ENCODE results near the gene ADD1. TPM values are rescaled to one million over a fixed set of nuclear protein-coding genes. Genes with fewer than 3 reads are reported as not detected.
"Not testable (repeated sequence)": the region's sequence is repeated elsewhere in the genome, so short reads cannot be mapped to it uniquely, and the experiment has no call there.

Gene ADD1
- total and polyA plus RNA-seq, 7 donors, result 124 to 224 (median 176) TPM

DNA sequence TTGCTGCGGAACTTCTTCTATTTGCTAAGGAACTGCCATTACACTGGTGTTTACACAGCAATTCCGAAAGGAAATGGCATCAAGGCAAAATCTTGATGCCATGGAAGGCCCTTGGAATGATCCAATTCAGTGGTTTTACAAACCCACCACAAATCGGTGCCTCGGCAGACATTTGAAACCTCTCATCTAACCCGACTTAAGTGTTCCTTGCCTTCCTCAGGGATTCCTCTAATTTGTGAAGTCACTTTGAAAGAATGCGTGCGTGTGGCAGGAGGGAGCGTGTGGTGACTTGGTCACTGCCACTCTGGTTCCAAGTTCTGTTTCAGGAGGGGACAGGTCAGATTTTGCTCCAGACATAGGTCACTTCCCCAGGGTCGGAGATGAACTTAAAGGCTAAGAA lies 114.8 kb downstream of the ADD1 start:
- Histone ChIP-seq H3K9me3 (no peaks in the 10 kb centered on the region), H3K27ac (peak overlapping the region; percentile 25), H3K4me1 (peaks cover 29% of the 10 kb centered on the region), H3K36me3 (ENCODE audit: insufficient read depth in 1 of 2, low read depth in 1 of 2) (peaks cover 9 to 42% of the 10 kb centered on the region in 2 donors), H3K27me3 (ENCODE audit: insufficient read depth in 3 of 3, low read length in 2 of 3) (peaks cover 0 to 1% (median 0%) of the 10 kb centered on the region in 3 donors), H3K4me3 (peak overlapping the region; percentile 3)
- DNase-seq, result no peak
- TF ChIP-seq, protein P1, sequence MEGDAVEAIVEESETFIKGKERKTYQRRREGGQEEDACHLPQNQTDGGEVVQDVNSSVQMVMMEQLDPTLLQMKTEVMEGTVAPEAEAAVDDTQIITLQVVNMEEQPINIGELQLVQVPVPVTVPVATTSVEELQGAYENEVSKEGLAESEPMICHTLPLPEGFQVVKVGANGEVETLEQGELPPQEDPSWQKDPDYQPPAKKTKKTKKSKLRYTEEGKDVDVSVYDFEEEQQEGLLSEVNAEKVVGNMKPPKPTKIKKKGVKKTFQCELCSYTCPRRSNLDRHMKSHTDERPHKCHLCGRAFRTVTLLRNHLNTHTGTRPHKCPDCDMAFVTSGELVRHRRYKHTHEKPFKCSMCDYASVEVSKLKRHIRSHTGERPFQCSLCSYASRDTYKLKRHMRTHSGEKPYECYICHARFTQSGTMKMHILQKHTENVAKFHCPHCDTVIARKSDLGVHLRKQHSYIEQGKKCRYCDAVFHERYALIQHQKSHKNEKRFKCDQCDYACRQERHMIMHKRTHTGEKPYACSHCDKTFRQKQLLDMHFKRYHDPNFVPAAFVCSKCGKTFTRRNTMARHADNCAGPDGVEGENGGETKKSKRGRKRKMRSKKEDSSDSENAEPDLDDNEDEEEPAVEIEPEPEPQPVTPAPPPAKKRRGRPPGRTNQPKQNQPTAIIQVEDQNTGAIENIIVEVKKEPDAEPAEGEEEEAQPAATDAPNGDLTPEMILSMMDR (IDR thresholded peaks at IDR 0.05), result no peak
- ATAC-seq, result peak in 1 of 4 donors; percentile 21
- intact Hi-C loops (cut with DNase I), result no loop called here
- 29 to 43% (median 29%) methylated on average over 9 of the region's 9 CpGs for WGBS, 3 donors

DNA sequence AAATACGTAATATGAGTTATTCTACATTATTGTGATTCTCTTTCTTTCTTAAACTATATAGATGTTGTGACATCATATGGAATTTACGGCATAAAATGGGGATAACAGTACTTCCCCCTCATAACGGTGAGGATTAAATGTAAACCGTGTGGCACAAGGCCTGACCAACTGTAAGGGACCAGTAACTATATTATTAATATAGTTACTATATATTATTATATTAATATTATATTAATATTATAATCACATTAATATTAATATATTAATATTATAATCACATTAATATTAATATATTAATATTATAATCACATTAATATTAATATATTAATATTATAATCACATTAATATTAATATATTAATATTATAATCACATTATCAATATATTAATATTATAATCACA lies 116.8 kb downstream of the ADD1 start:
- Histone ChIP-seq H3K36me3 (ENCODE audit: insufficient read depth in 1 of 2, low read depth in 1 of 2) (peaks cover 7 to 31% of the 10 kb centered on the region in 2 donors), H3K4me1 (peaks cover 35% of the 10 kb centered on the region)
- H3K9me3 ChIP-seq; ATAC-seq; intact Hi-C loops (cut with DNase I); H3K27ac ChIP-seq; DNase-seq; H3K27me3 ChIP-seq (ENCODE audit: insufficient read depth in 3 of 3, low read length in 2 of 3); H3K4me3 ChIP-seq: not testable (repeated sequence)
- 89 to 94% (median 89%) methylated on average over 4 of the region's 4 CpGs for WGBS, 3 donors

DNA sequence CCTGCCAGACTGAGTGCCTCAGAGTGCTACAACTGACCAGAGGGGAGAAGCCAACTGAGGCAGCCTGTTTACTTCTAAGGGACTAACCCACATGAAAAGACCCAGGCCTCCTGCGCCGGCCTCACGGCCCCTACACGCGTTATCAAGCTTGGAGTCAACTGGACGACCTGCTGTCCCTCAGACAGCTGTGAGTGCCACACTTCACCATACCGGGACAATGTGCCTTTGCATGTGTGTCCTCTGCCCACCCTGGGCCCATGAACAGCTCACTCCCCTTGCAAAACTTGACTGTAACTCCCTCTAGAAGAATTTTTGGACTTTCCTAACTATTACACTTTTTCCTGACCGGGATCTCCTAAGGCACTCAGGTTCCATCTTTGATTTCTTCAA lies 117.8 kb downstream of the ADD1 start:
- ATAC-seq, result no peak
- Histone ChIP-seq H3K27me3 (ENCODE audit: insufficient read depth in 3 of 3, low read length in 2 of 3) (peaks cover 0 to 1% (median 0%) of the 10 kb centered on the region in 3 donors), H3K4me3 (peak overlapping the region; percentile 96), H3K9me3 (no peaks in the 10 kb centered on the region), H3K4me1 (peaks cover 35% of the 10 kb centered on the region), H3K27ac (peak overlapping the region; percentile 98), H3K36me3 (ENCODE audit: insufficient read depth in 1 of 2, low read depth in 1 of 2) (peaks cover 2 to 26% of the 10 kb centered on the region in 2 donors)
- TF ChIP-seq, protein P1 (IDR thresholded peaks at IDR 0.05), result no peak
- no peak for DNase-seq
- intact Hi-C loops (cut with DNase I), result no loop called here
- WGBS, 3 donors, result 45 to 57% (median 54%) methylated on average over 8 of the region's 8 CpGs

DNA sequence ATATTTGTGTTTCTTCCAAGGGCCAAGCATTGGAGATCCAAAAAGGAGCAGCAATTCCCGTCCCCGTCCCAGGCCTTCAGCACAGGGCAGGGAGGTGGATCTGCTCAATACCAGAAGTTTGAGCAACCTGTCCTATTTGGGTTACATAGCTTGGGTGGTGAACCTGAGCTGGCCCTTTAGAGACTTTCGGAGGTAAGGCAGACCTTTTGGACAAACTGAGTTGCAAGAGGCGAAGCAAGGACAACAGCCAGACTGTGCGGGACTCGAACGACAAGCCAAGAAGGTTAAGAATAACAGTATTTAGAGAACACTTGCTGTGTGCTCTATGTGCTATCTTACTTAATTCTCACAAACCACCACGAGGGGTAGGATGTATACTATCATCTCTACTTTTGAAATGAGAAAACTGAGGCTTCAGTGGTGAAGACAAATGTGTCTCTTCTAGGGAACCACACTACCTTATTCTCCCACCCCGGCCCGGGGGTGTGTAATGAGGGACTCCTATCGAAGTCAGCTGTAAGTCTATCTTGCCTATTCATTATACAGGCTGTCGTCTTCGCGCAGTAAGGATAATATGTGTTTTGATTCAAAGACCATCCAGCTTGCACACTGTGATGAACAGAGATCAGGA lies 118.3 kb downstream of the ADD1 start:
- intact Hi-C loops (cut with DNase I), result loop anchor here in 1 of 2 donors (2.0 kb wide), 1 partner anchor 27 kb away; no protein-coding TSS in a partner anchor
- H3K4me3 ChIP-seq, result peak overlapping the region; percentile 96
- TF ChIP-seq, protein P1 (IDR thresholded peaks at IDR 0.05), result no peak
- H3K36me3 ChIP-seq (ENCODE audit: insufficient read depth in 1 of 2, low read depth in 1 of 2), result peaks cover 2 to 21% of the 10 kb centered on the region in 2 donors
- 28 to 38% (median 29%) methylated on average over 14 of the region's 14 CpGs for WGBS, 3 donors
- ATAC-seq (no peak), DNase-seq (no peak)
- peak overlapping the region; percentile 98 for H3K27ac ChIP-seq
- H3K27me3 ChIP-seq (ENCODE audit: insufficient read depth in 3 of 3, low read length in 2 of 3), result peaks cover 0 to 1% (median 0%) of the 10 kb centered on the region in 3 donors
- no peaks in the 10 kb centered on the region for H3K9me3 ChIP-seq
- peaks cover 35% of the 10 kb centered on the region for H3K4me1 ChIP-seq

DNA sequence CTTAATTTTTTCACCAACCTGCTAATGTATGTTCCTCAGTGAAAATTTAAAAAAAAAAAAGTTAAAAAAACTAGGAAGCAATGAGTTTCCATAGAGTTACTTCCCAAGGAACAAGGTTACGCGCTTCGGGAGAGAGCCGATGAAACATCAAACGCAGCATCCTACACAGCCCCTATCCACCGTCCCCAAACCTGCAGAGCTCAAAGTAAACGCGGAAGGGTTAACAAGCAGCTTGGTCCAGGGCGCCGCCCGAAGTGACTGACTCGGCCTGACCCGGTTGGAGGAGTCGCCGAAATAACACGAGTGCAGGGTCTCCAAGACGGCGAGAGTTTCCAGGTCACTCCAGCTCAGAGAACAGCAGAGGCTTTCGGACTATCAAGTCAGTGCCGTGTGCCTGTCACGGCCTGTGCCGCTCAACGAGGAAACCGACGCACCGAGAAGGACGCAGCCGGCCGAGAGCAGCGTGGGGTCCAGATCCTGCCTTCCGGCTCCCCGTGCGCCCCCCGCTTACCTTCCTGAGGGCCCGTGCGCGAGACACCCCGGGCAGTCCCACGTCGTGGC lies 119.0 kb downstream of the ADD1 start:
- intact Hi-C loops (cut with DNase I), result loop anchor here in 1 of 2 donors (2.0 kb wide), 1 partner anchor 28 kb away; no protein-coding TSS in a partner anchor
- ATAC-seq, result peak; percentile 30 to 49 (median 39)
- Histone ChIP-seq H3K9me3 (no peaks in the 10 kb centered on the region), H3K27ac (peak overlapping the region; percentile 98), H3K27me3 (ENCODE audit: insufficient read depth in 3 of 3, low read length in 2 of 3) (peaks cover 0 to 1% (median 0%) of the 10 kb centered on the region in 3 donors), H3K36me3 (ENCODE audit: insufficient read depth in 1 of 2, low read depth in 1 of 2) (peaks cover 2 to 14% of the 10 kb centered on the region in 2 donors), H3K4me3 (peak overlapping the region; percentile 96), H3K4me1 (peaks cover 29% of the 10 kb centered on the region)
- TF ChIP-seq, protein P1 (IDR thresholded peaks at IDR 0.05), result no peak
- WGBS, 3 donors, result 0 to 1% (median 0%) methylated on average over 40 of the region's 40 CpGs
- DNase-seq, result peak in 1 of 2 donors; percentile 44
